DMS114 treated with DMSO at 0.1 percent for 48 hours (cell line): ENCODE data around the gene ZNF695.
"Not testable (repeated sequence)": the region's sequence is repeated elsewhere in the genome, so short reads cannot be mapped to it uniquely, and the experiment has no call there.

Experiments used
- DNase-seq: peaks from one replicate; lab custom pipeline; 2025; ENCODE audit not compliant: unreplicated experiment; lab: John Stamatoyannopoulos, UW

ZNF695 gene

GRCh38 chr1:247007511-247008405 lies at the start of gene ZNF695:
Gene ZNF695, minus strand, starts transcription at chr1:247008057. Its CDS starts 149 bp downstream, at chr1:247007908.
- DNase-seq, result peak; percentile 95

GRCh38 chr1:247056071-247056470 lies 48.2 kb upstream of the ZNF695 start:
- no peak for DNase-seq

GRCh38 chr1:247054992-247055415 lies 47.1 kb upstream of the ZNF695 start:
- DNase-seq, result no peak

- no peak for DNase-seq
Measured at GRCh38 chr1:247047702-247048101, 39.8 kb upstream of the ZNF695 start.

- no peak for DNase-seq
Measured at GRCh38 chr1:247047260-247047659, 39.4 kb upstream of the ZNF695 start.

- no peak for DNase-seq
Measured at GRCh38 chr1:247043406-247043805, 35.5 kb upstream of the ZNF695 start.

GRCh38 chr1:247037511-247038320 lies 29.9 kb upstream of the ZNF695 start:
- no peak for DNase-seq

- DNase-seq, result not testable (repeated sequence)
Measured at GRCh38 chr1:247032306-247032705, 24.4 kb upstream of the ZNF695 start.

- DNase-seq, result not testable (repeated sequence)
Measured at GRCh38 chr1:247024658-247025057, 16.8 kb upstream of the ZNF695 start.

GRCh38 chr1:247013391-247013790 lies 5.5 kb upstream of the ZNF695 start:
- no peak for DNase-seq

GRCh38 chr1:247008406-247008799 lies 546 bp upstream of the ZNF695 start:
- no peak for DNase-seq

GRCh38 chr1:247004081-247004480 lies 3.8 kb downstream of the ZNF695 start:
- DNase-seq, result not testable (repeated sequence)

- no peak for DNase-seq
Measured at GRCh38 chr1:246989901-246990300, 18.0 kb downstream of the ZNF695 start.

- no peak for DNase-seq
Measured at GRCh38 chr1:246988316-246988715, 19.5 kb downstream of the ZNF695 start.

- DNase-seq, result no peak
Measured at GRCh38 chr1:246987083-246987690, 20.7 kb downstream of the ZNF695 start.

- DNase-seq, result no peak
Measured at GRCh38 chr1:246978785-246979184, 29.1 kb downstream of the ZNF695 start.

- no peak for DNase-seq
Measured at GRCh38 chr1:246978281-246978680, 29.6 kb downstream of the ZNF695 start.

- DNase-seq, result no peak
Measured at GRCh38 chr1:246971969-246972368, 35.9 kb downstream of the ZNF695 start.

- no peak for DNase-seq
Measured at GRCh38 chr1:246971090-246971721, 36.7 kb downstream of the ZNF695 start.

- no peak for DNase-seq
Measured at GRCh38 chr1:246969621-246970020, 38.2 kb downstream of the ZNF695 start.

GRCh38 chr1:246966502-246966901 lies 41.4 kb downstream of the ZNF695 start:
- DNase-seq, result no peak
